ENCODE data around the gene NLE1.

DNA sequence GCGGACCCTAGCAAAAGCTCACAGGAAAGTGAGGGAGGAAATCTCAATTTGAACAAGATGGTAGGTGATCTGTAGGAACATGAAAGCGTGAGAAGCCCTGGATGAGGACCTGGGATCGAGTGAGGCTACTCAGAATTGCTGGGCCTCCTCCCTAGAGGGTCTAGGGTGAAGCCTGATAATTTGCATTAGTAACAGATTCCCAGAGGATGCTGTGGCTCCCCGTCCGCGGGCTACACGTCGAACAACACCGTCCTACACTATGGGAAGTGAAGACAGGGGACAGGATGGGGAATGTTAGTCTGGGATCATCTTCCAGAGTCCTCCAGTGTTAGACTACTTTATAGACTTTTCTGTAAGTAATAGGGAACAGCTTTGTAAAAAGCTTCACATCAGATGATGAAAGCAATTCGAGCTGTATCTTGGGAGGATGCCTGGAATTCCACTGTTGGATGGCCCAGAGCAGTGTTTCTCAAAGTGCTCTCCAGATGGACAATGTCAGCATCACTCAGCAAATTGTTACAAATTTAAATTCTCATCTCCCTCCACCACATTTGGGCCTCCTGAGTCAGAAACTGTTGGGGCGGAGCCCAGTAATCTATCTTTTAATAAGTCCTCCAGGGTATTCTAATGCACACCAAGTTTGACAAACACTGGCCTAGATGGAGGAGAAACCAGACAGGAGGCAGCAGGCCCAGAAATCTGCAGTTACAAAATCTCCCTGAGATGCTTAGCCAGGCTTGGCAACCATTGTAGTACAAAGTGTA, 14.2 kb downstream of the NLE1 start:
- TF ChIP-seq, protein P1, sequence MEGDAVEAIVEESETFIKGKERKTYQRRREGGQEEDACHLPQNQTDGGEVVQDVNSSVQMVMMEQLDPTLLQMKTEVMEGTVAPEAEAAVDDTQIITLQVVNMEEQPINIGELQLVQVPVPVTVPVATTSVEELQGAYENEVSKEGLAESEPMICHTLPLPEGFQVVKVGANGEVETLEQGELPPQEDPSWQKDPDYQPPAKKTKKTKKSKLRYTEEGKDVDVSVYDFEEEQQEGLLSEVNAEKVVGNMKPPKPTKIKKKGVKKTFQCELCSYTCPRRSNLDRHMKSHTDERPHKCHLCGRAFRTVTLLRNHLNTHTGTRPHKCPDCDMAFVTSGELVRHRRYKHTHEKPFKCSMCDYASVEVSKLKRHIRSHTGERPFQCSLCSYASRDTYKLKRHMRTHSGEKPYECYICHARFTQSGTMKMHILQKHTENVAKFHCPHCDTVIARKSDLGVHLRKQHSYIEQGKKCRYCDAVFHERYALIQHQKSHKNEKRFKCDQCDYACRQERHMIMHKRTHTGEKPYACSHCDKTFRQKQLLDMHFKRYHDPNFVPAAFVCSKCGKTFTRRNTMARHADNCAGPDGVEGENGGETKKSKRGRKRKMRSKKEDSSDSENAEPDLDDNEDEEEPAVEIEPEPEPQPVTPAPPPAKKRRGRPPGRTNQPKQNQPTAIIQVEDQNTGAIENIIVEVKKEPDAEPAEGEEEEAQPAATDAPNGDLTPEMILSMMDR (conservative IDR thresholded peaks at IDR 0.05; ENCODE audit: low read length), result no peak
- TF ChIP-seq EZH2phosphoT487 (IDR thresholded peaks at IDR 0.05; ENCODE audit: borderline replicate concordance), result no peak

All from Loucy (cell line).